Esophagus muscularis mucosa (tissue), 4 donors: ENCODE data around the gene MAP2K5.

Experiments used
- EP300 ChIP-seq: sonication (generic); formaldehyde crosslinking; IDR thresholded peaks from one replicate; pipeline ENCODE4 v1.6.1; 2017; ENCODE audit warnings: antibody characterized with exemption
- POLR2A ChIP-seq: fragments of 450-650 bp; IDR thresholded peaks from one replicate; pipeline ENCODE4 v1.6.1; 2017; ENCODE audit warnings: antibody characterized with exemption, moderate library complexity, mild to moderate bottlenecking, low read depth
- POLR2AphosphoS5 ChIP-seq, 2 donors: sonication (generic); formaldehyde crosslinking; IDR thresholded peaks; one replicate each; pipeline ENCODE4 v1.6.1; 2017; ENCODE audit warnings: antibody characterized with exemption in 2 of 2
- TF ChIP-seq, protein P1 (sequence below), 3 experiments: fragments of 200-600 bp in 2 of 3; fragments of 450-650 bp in 1 of 3; sonication (generic) in 2 of 3; IDR thresholded peaks; one replicate each; pipeline ENCODE4 v1.5.1; 2017 to 2019; ENCODE audit warnings: antibody characterized with exemption in 3 of 3, mild to moderate bottlenecking in 2 of 3, moderate library complexity in 1 of 3

DNA sequence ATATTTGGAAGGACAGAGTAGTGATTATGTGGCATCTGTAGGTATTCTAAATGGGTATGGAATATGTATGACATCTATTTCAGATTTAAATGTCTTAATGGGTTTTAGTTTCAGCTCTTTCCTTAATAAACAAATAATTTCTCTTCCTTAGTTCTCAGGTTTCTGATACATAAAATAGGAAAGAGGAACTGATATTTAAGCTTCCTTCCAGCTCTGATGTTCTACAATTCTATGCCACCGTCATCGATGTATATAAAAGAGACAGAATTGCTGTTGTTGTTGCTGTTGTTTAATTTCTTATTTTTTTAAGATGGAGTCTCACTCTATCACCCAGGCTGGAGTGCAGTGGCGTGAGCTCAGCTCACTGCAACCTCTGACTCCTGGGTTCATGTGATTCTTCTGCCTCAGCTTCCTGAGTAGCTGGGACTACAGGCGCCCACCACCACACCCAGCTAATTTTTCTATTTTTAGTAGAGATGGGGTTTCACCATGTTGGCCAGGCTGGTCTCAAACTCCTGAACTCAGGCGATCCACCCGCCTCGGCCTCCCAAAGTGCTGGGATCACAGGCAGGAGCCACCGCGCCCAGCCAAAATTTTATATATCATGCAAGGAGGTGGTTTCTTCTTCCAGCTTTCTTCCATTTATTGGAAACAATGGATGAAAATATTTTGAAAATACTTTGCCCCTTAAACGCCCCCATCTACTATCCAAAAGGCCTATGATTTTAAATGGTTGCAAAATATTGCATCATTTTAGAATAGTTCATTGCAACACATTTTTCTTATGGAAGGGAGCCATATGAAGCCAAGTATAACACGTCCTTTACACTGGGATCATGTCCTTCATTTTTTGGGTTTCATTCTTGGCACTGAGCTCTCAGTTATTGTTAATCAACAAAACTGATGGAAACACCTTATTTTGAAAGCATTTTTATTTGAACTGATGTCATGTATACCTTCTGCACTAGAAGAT lies 35.4 kb upstream of the MAP2K5 start:
- TF ChIP-seq, protein P1, sequence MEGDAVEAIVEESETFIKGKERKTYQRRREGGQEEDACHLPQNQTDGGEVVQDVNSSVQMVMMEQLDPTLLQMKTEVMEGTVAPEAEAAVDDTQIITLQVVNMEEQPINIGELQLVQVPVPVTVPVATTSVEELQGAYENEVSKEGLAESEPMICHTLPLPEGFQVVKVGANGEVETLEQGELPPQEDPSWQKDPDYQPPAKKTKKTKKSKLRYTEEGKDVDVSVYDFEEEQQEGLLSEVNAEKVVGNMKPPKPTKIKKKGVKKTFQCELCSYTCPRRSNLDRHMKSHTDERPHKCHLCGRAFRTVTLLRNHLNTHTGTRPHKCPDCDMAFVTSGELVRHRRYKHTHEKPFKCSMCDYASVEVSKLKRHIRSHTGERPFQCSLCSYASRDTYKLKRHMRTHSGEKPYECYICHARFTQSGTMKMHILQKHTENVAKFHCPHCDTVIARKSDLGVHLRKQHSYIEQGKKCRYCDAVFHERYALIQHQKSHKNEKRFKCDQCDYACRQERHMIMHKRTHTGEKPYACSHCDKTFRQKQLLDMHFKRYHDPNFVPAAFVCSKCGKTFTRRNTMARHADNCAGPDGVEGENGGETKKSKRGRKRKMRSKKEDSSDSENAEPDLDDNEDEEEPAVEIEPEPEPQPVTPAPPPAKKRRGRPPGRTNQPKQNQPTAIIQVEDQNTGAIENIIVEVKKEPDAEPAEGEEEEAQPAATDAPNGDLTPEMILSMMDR (IDR thresholded peaks at IDR 0.05): no peak
- no peak for TF ChIP-seq POLR2A
- TF ChIP-seq EP300: no peak
- no peak for TF ChIP-seq POLR2AphosphoS5 (IDR thresholded peaks at IDR 0.05)
